ENCODE results near the gene SAP30L.

The SAP30L gene

GRCh38 chr5:154485096-154485491, 39.3 kb downstream of the SAP30L start:
- no peak overlapping the region for H3K4me3 ChIP-seq (ENCODE audit: low read depth, low read length)
- TF ChIP-seq CTCF (IDR thresholded peaks at IDR 0.05; ENCODE audit: borderline replicate concordance, insufficient read depth, low read depth, low read length): no peak

GRCh38 chr5:154485850-154486426, 40.1 kb downstream of the SAP30L start:
- H3K4me3 ChIP-seq (ENCODE audit: low read depth, low read length): no peak overlapping the region

GRCh38 chr5:154486427-154486866, 40.6 kb downstream of the SAP30L start:
- TF ChIP-seq CTCF (IDR thresholded peaks at IDR 0.05; ENCODE audit: borderline replicate concordance, insufficient read depth, low read depth, low read length): no peak
- H3K4me3 ChIP-seq (ENCODE audit: low read depth, low read length): no peak overlapping the region

More at GRCh38 chr5:154485850-154486426, 40.1 kb downstream of the SAP30L start:
- TF ChIP-seq CTCF (IDR thresholded peaks at IDR 0.05; ENCODE audit: borderline replicate concordance, insufficient read depth, low read depth, low read length): no peak

- no peak for TF ChIP-seq CTCF (IDR thresholded peaks at IDR 0.05; ENCODE audit: borderline replicate concordance, insufficient read depth, low read depth, low read length)
- no peak overlapping the region for H3K4me3 ChIP-seq (ENCODE audit: low read depth, low read length)
These were observed 41.7 kb downstream of the SAP30L start for GRCh38 chr5:154487541-154487940.

- TF ChIP-seq CTCF (IDR thresholded peaks at IDR 0.05; ENCODE audit: borderline replicate concordance, insufficient read depth, low read depth, low read length): no peak
- H3K4me3 ChIP-seq (ENCODE audit: low read depth, low read length): no peak overlapping the region
These were observed 46.1 kb downstream of the SAP30L start for GRCh38 chr5:154491941-154492340.

GRCh38 chr5:154493274-154493673, 47.5 kb downstream of the SAP30L start:
- H3K4me3 ChIP-seq (ENCODE audit: low read depth, low read length): no peak overlapping the region
- TF ChIP-seq CTCF (IDR thresholded peaks at IDR 0.05; ENCODE audit: borderline replicate concordance, insufficient read depth, low read depth, low read length): no peak

GRCh38 chr5:154494036-154494435, 48.2 kb downstream of the SAP30L start:
- TF ChIP-seq CTCF (IDR thresholded peaks at IDR 0.05; ENCODE audit: borderline replicate concordance, insufficient read depth, low read depth, low read length): no peak
- no peak overlapping the region for H3K4me3 ChIP-seq (ENCODE audit: low read depth, low read length)

Data from GM12875 (cell line).